ENCODE results near the gene CDHR5. TPM values are rescaled to one million over a fixed set of nuclear protein-coding genes. Genes with fewer than 3 reads are reported as not detected.

The CDHR5 gene
- total RNA-seq, 1 donor, result not detected

DNA sequence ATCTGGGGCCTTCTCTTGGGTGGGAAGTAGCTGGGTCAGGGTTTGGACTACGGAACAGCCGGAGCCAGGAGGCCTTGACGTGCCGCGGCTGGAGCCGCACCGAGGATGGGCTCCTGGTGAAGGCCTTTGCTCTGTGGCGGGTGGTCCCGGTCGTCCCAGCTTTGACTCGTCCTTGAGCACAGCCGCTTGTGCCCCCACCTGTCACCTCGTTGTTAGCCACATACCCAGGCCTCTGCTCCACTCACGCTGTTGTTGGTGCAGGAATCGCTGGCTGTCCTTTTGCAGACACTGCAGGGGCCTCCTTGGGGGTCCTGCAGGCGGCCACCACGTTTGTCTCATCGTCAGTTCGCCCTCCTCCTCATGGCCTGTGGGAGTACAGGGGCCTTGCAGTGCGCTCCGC is 31.4 kb downstream of the CDHR5 start:
- peaks cover 81% of the 10 kb centered on the region for H3K36me3 ChIP-seq (ENCODE audit: insufficient read depth, low read length)
- no peaks in the 10 kb centered on the region for H3K9me3 ChIP-seq (ENCODE audit: low read depth, low read length)
- H4K20me1 ChIP-seq (ENCODE audit: insufficient read depth, low read length), result peaks cover 35% of the 10 kb centered on the region
- no peak for DNase-seq (ENCODE audit: insufficient read length, low spot score, missing footprints)
- H3K27me3 ChIP-seq (ENCODE audit: insufficient read depth, low read length), result no peaks in the 10 kb centered on the region
- no peak overlapping the region for H2AFZ ChIP-seq (ENCODE audit: low read length)
- H3K4me2 ChIP-seq (ENCODE audit: insufficient read depth, low read length), result no peak overlapping the region
- TF ChIP-seq CTCF (IDR thresholded peaks at IDR 0.05; ENCODE audit: extremely low read depth, low read depth, low read length), result no peak
- H3K4me3 ChIP-seq (ENCODE audit: insufficient read depth, low read length), result no peak overlapping the region
- H3K79me2 ChIP-seq (ENCODE audit: insufficient read depth, low read length), result peaks cover 66% of the 10 kb centered on the region
- no peaks in the 10 kb centered on the region for H3K4me1 ChIP-seq (ENCODE audit: insufficient read depth, low read length)
- no peak overlapping the region for H3K27ac ChIP-seq (ENCODE audit: low read depth, low read length)

- Histone ChIP-seq H3K27ac (ENCODE audit: low read depth, low read length) (no peak overlapping the region), H3K27me3 (ENCODE audit: insufficient read depth, low read length) (no peaks in the 10 kb centered on the region), H3K9me3 (ENCODE audit: low read depth, low read length) (no peaks in the 10 kb centered on the region), H3K36me3 (ENCODE audit: insufficient read depth, low read length) (peaks cover 77% of the 10 kb centered on the region), H3K4me3 (ENCODE audit: insufficient read depth, low read length) (no peak overlapping the region), H3K79me2 (ENCODE audit: insufficient read depth, low read length) (peaks cover 69% of the 10 kb centered on the region), H3K4me2 (ENCODE audit: insufficient read depth, low read length) (no peak overlapping the region), H3K4me1 (ENCODE audit: insufficient read depth, low read length) (peaks cover 2% of the 10 kb centered on the region), H2AFZ (ENCODE audit: low read length) (no peak overlapping the region), H4K20me1 (ENCODE audit: insufficient read depth, low read length) (peaks cover 37% of the 10 kb centered on the region)
- TF ChIP-seq CTCF (IDR thresholded peaks at IDR 0.05; ENCODE audit: extremely low read depth, low read depth, low read length), result no peak
- no peak for DNase-seq (ENCODE audit: insufficient read length, low spot score, missing footprints)
Measured at GRCh38 chr11:592918-593317, 31.8 kb downstream of the CDHR5 start.

DNA sequence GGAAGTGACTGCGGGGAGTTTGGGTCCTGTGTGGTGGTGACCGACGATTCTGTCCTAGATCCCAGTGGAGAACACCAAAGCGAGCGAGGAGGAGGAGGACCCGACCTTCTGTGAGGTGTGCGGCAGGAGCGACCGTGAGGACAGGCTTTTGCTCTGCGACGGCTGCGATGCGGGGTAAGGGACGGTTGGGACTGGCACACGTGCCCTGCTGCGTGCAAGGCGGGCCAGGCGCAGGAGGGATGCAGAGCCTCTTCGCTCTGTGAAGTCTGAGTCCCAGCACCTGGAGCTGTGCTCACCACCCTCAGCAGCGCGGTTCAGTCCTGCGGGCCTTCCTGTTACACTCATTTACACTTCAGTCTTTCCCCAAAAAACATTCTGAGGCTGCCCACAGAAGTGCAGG is 32.3 kb downstream of the CDHR5 start:
- Histone ChIP-seq H3K79me2 (ENCODE audit: insufficient read depth, low read length) (peaks cover 70% of the 10 kb centered on the region), H4K20me1 (ENCODE audit: insufficient read depth, low read length) (peaks cover 40% of the 10 kb centered on the region), H3K36me3 (ENCODE audit: insufficient read depth, low read length) (peaks cover 75% of the 10 kb centered on the region)

DNA sequence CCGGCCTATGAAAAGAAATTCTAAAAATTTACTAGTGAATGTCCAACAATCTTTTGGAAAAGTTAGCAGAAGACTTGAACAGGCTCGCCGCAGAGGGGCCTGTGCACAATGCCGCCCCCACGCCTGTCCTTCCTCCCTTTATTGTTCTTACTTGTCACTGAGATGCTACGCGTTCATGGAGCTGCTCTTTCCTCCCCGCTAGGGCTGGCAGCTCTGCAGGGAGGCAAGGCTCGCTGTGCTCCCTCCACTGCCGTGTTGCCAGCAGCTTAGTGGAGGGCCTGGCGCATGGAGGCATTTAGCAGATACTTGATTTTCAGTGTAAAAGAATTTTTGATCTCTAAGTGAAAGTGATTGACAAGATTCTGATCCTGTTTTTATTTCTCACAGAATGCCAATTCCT is 33.8 kb downstream of the CDHR5 start:
- H3K27me3 ChIP-seq (ENCODE audit: insufficient read depth, low read length), result no peaks in the 10 kb centered on the region
- peaks cover 74% of the 10 kb centered on the region for H3K36me3 ChIP-seq (ENCODE audit: insufficient read depth, low read length)
- H3K4me2 ChIP-seq (ENCODE audit: insufficient read depth, low read length), result no peak overlapping the region
- peaks cover 76% of the 10 kb centered on the region for H3K79me2 ChIP-seq (ENCODE audit: insufficient read depth, low read length)
- peaks cover 46% of the 10 kb centered on the region for H4K20me1 ChIP-seq (ENCODE audit: insufficient read depth, low read length)
- DNase-seq (ENCODE audit: insufficient read length, low spot score, missing footprints), result no peak
- no peak overlapping the region for H3K27ac ChIP-seq (ENCODE audit: low read depth, low read length)
- no peak overlapping the region for H3K4me3 ChIP-seq (ENCODE audit: insufficient read depth, low read length)
- H3K9me3 ChIP-seq (ENCODE audit: low read depth, low read length), result no peaks in the 10 kb centered on the region
- peaks cover 9% of the 10 kb centered on the region for H3K4me1 ChIP-seq (ENCODE audit: insufficient read depth, low read length)
- TF ChIP-seq CTCF (IDR thresholded peaks at IDR 0.05; ENCODE audit: extremely low read depth, low read depth, low read length), result no peak
- no peak overlapping the region for H2AFZ ChIP-seq (ENCODE audit: low read length)

More for the DNA sequence above, 32.3 kb downstream of the CDHR5 start:
- TF ChIP-seq CTCF (IDR thresholded peaks at IDR 0.05; ENCODE audit: extremely low read depth, low read depth, low read length), result no peak
- no peak overlapping the region for H2AFZ ChIP-seq (ENCODE audit: low read length)
- no peak overlapping the region for H3K4me3 ChIP-seq (ENCODE audit: insufficient read depth, low read length)
- no peaks in the 10 kb centered on the region for H3K9me3 ChIP-seq (ENCODE audit: low read depth, low read length)
- H3K4me2 ChIP-seq (ENCODE audit: insufficient read depth, low read length), result no peak overlapping the region
- DNase-seq (ENCODE audit: insufficient read length, low spot score, missing footprints), result no peak
- H3K27me3 ChIP-seq (ENCODE audit: insufficient read depth, low read length), result no peaks in the 10 kb centered on the region
- H3K27ac ChIP-seq (ENCODE audit: low read depth, low read length), result no peak overlapping the region
- H3K4me1 ChIP-seq (ENCODE audit: insufficient read depth, low read length), result peaks cover 6% of the 10 kb centered on the region

Measured in osteoblast (primary cell).